HL-60/S4 treated with retinoic acid at 250 ng/mL for 4 days and 3 days (cell line): Measurements from ENCODE around the gene IFNGR2.
"Not testable (repeated sequence)": the region's sequence is repeated elsewhere in the genome, so short reads cannot be mapped to it uniquely, and the experiment has no call there.

Source experiments
- in situ Hi-C: fragments of 300-500 bp; cut with MboI; formaldehyde crosslinking; loops from 2 replicates; pipeline ENCODE4 v1.7.0; 2022; ENCODE audit warnings: low sequenced_read_pairs

Gene IFNGR2, protein sequence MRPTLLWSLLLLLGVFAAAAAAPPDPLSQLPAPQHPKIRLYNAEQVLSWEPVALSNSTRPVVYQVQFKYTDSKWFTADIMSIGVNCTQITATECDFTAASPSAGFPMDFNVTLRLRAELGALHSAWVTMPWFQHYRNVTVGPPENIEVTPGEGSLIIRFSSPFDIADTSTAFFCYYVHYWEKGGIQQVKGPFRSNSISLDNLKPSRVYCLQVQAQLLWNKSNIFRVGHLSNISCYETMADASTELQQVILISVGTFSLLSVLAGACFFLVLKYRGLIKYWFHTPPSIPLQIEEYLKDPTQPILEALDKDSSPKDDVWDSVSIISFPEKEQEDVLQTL

GRCh38 chr21:33403128-33403785 lies at the start of gene IFNGR2:
Gene IFNGR2, plus strand, starts transcription at chr21:33403413. Its CDS starts 131 bp downstream, at chr21:33403544.
- in situ Hi-C loops = no loop called here

DNA sequence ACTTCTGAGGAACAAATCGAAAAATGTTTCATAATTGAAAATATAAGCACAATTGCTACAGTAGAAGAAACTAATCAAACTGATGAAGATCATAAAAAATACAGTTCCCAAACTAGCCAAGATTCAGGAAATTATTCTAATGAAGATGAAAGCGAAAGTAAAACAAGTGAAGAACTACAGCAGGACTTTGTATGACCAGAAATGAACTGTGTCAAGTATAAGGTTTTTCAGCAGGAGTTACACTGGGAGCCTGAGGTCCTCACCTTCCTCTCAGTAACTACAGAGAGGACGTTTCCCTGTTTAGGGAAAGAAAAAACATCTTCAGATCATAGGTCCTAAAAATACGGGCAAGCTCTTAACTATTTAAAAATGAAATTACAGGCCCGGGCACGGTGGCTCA lies 47.9 kb upstream of the IFNGR2 start:
- in situ Hi-C loops = no loop called here

DNA sequence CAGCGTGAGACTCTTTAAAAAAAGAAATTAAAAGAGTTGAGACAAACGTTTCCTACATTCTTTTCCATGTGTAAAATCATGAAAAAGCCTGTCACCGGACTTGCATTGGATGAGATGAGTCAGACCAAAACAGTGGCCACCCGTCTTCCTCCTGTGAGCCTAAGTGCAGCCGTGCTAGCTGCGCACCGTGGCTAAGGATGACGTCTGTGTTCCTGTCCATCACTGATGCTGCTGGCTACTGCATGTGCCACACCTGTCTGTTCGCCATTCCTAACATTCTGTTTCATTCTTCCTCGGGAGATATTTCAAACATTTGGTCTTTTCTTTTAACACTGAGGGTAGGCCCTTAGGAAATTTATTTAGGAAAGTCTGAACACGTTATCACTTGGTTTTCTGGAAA lies 47.2 kb upstream of the IFNGR2 start:
- in situ Hi-C loops = no loop called here

DNA sequence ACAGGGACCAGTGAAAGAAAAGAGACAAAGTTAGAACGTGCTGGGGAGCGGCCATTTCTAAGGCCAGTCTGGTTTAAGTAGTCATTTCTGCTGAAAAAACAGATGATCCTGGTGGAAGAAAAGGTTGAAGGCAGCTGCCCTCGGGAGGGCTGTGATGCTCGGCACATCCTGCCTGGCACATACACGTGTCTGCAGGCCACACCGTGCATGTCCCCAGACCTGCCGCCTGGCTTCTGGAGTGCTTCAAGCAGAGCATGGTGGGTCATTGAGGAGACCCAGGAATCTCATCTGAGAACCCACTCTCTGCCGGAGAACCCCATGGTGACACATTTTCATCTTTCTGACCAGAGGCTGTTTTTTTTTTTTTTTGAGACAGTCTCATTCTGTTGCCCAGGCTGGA lies 46.0 kb upstream of the IFNGR2 start:
- in situ Hi-C loops = no loop called here

DNA sequence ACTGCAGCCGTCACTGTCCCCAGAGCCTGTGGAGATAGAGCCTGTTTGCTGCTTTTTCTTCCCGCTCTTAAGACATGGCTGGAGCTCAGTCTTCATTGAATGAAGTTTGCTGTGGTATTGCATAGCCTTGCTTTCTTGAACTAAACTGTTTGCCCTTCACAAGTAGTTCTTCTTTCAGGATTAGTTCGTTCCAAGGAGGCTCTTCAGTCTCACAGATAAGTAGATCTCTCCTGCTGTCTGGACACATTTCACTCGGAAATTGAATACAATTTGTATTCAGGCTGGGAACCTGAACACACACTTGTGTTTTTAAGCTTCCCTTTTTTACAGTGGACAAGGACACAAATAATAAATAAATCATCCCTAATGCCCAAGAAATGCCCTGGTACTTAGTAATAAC lies 43.8 kb upstream of the IFNGR2 start:
- in situ Hi-C loops = no loop called here

DNA sequence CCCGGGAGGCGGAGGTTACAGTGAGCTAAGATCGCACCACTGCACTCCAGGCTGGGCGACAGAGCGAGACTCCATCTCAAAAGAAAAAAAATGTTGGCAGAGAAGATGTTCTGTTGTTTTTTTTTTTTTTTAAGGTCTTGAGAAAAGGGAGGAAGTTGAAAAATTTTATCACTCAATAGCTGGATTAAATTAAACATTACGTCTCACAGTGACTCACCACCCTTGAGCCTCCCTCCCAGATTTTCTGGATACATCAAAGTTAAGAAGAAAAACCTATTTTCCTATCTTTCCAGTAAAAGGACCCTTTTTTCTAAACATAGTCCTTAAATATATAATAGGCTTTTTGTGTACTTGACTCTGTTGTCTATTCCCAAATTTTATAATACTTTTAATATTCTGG lies 42.9 kb upstream of the IFNGR2 start:
- in situ Hi-C loops = no loop called here

DNA sequence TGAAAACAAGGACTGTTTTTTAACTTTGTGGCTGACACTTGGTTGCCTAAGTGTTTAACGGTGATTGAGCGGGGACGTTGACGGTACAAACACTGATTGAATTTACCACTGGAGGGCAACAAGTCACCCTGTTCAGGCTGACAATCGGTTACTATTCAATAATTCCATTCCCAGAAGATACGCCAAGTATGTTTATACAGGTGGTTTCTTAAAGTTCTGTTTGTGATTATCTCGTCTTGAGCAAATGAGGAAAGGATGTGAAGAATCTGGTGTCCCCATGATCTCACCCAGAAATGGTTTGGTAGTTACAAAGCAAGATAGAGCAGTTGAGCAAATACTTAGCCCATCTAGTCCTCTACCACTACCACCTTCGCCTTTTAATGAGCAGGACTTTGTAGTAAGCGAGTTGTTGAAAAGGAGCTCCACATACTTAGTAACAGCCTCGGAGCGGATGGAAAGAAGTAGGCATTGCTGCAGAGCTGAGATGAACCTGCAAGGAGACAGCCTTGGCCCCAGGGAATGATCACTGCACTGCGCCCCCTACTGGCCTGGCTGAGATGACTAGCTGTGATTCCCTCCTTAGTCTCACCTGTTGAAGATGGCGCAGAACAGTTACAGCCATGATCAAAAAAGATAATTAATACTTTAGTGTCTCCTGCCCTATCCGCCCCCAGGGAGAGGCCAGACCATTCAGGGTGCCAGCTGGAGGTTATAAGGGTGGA lies 42.2 kb upstream of the IFNGR2 start:
- in situ Hi-C loops = no loop called here

DNA sequence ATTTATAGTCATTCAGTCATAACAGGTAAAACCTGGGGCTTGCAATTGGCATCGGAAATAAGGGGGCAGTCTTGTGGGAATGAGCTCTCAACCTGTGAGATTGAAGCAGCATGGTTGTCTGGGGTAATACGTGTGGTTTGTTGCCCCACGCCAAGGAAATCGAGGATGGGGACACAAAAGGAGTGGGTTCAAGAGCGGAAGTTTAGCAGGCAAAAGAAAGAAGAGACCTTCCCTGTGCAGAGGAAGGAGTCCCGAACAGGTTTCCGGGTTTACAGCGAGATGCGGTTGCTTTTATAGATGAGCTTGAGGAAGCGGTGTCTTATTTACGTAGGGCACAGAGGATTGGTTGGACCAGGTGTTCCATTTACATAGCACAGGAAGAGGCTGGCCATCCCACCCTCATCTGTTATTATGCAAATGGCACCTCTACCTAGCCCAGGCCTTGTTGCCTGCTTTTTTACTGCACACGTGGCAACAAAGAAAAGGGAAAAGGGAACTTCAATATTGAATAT lies 41.1 kb upstream of the IFNGR2 start:
- in situ Hi-C loops = no loop called here

- in situ Hi-C loops = not testable (repeated sequence)
Observed at GRCh38 chr21:33363911-33364609, 39.2 kb upstream of the IFNGR2 start.

GRCh38 chr21:33364830-33365229 lies 38.4 kb upstream of the IFNGR2 start:
- in situ Hi-C loops = no loop called here

GRCh38 chr21:33367309-33367973 lies 35.8 kb upstream of the IFNGR2 start:
- in situ Hi-C loops = no loop called here

DNA sequence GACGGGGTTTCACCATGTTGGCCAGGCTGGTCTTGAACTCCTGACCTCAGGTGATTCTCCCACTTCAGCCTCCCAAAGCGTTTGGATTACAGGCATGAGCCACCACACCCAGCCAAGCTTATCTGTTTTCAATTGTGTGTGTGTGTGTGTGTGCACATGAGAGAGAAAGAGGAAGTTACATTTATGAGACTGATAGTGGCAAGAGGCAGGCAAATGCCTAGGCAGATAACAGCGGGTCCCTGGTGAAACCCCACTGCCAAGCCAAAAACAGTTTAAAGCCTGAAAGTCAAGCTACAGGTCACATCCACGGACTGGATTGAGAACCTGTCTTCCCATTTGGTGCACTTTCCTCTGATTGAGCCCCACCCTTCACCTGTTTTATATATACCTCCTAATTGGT lies 35.1 kb upstream of the IFNGR2 start:
- in situ Hi-C loops = no loop called here

- in situ Hi-C loops = no loop called here
Observed at GRCh38 chr21:33368576-33368975, 34.6 kb upstream of the IFNGR2 start.

- in situ Hi-C loops = no loop called here
Observed at GRCh38 chr21:33369586-33369985, 33.6 kb upstream of the IFNGR2 start.

- in situ Hi-C loops = no loop called here
Observed at GRCh38 chr21:33370305-33370704, 32.9 kb upstream of the IFNGR2 start.

GRCh38 chr21:33371366-33371765 lies 31.8 kb upstream of the IFNGR2 start:
- in situ Hi-C loops = no loop called here

- in situ Hi-C loops = no loop called here
Observed at GRCh38 chr21:33372582-33372981, 30.6 kb upstream of the IFNGR2 start.

GRCh38 chr21:33373451-33373850 lies 29.8 kb upstream of the IFNGR2 start:
- in situ Hi-C loops = no loop called here

GRCh38 chr21:33374080-33374449 lies 29.1 kb upstream of the IFNGR2 start:
- in situ Hi-C loops = no loop called here

DNA sequence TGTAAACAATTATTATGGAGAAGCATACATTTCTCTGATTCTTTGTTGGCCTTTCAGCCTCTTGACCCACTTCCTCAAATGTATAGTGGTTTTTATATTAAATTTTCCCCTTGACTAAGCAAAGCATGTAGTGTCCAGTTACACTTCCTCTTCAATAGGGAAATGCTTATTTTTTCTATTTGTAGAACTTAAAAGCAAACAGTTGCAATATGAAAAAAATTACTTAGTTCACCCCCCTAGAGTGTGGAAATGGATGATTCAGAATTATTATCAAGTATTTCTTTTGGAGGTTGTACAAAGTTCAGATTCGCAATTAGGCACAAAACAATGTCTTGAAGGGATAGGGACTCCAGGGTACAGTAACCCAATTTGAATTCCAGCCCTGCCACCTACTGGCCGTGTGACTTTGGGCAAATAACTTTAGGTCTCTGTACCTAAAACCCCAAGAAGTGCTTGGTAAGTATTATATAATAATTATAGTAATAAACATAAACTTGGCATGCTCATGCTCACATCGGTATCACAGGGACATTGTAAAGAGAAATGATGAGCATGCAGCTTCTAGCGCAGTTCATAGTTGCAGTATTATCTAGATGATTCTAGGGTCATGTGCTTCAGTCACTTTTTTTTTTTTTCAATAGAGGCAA lies 28.6 kb upstream of the IFNGR2 start:
- in situ Hi-C loops = no loop called here
